Metanephros (tissue), 1 donor: ENCODE data around the gene REELD1. TPM values are rescaled to one million over a fixed set of nuclear protein-coding genes. Genes with fewer than 3 reads are reported as not detected.

Source experiments
- total RNA-seq: library from RNA; depleted of rRNA; stranded (reverse); fragments of >200 nt; gene quantifications from one replicate; pipeline ENCODE4 v1.2.3, GENCODE V29; 2014

REELD1 gene
- 0.35 TPM for total RNA-seq

DNA sequence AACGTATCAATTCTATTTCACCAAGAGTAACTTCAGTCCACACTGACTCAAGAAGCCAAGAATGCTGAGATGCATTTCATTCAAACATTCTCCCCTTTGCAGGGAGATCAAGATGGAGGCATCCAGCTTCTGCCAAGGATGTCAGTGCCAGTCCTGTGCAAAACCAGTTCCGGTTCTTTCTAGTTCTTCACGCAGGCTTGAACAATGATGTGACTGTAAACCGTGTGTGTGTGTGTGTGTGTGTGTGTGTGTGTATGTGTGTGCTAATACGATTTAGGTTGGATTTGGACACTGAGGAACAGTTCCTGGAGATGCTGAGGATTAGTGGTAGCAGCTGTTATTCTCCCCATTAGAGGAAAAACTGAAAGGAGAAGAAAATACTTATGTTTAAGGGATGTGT, at the start of gene REELD1:
Gene REELD1, plus strand, starts transcription at position 301 of the 400 bp plus-strand sequence. CDS start 2,415 bp downstream, outside the sequence.

DNA sequence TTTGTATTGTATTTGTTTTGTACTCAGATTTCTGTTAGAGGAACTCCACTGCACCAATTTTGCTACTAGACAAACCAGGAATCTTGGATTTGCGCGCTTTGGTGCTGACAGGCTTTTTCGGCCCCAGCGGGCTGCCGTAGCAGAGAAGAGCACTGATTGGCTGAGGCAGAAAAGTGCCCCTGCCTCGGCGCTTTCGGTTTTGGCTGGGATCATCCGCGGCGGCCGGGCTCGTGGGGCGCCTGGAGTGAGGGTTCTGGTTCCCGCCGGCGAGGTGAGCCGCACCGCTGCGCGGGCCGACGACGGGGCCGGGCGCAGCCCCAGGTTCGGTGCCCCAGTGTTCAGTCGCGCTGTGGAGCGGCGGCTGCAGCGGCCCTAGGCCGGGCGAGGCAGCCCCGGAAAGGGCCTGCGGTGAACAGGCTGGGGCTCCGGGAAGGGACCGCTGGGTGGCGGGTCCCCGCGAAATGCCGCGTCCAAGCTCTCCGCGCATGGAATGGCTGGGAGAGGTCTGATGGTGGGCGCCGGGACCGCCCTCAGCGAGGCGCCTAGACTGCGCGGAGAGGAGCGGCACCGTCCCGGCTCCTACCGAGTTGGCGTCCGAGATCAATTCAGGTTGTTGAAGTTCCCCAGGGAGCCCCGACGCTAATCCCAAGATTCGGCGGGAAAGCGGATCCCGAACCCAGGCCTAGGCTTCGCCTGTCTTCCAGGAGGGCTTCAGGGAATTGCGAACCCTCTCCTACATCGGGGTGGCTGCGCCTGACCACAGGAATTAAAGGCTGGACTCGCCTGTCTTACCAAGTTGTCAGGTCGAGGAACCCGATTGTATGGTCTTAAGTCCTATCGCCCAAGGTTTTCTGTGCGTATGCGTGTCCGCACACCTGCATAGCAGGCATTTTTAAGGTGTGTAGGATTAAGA, 38.5 kb upstream of the REELD1 start, which contains the start of gene LSM6:
Gene LSM6, plus strand, starts transcription at position 178 of the 913 bp plus-strand sequence. CDS start 7,204 bp downstream, outside the sequence.

Other genes with a start within 250 kb of the REELD1 start
- gene LSM6, start 38.8 kb upstream of the REELD1 start, total RNA-seq: 72.0 TPM